NCI-H2227 (cell line): ENCODE data around the gene KDM1B.
"Not testable (repeated sequence)": the region's sequence is repeated elsewhere in the genome, so short reads cannot be mapped to it uniquely, and the experiment has no call there.

ENCODE experiments used
- DNase-seq: peaks from one replicate; lab custom pipeline; 2025; ENCODE audit not compliant: unreplicated experiment; lab: John Stamatoyannopoulos, UW

Gene KDM1B

GRCh38 chr6:18186033-18186432 is 30.8 kb downstream of the KDM1B start:
- DNase-seq: no peak

- no peak for DNase-seq
Observed at GRCh38 chr6:18186540-18187250, 31.5 kb downstream of the KDM1B start.

- DNase-seq: no peak
Observed at GRCh38 chr6:18187701-18188100, 32.5 kb downstream of the KDM1B start.

- DNase-seq: no peak
Observed at GRCh38 chr6:18189196-18189595, 34.0 kb downstream of the KDM1B start.

- DNase-seq: no peak
Observed at GRCh38 chr6:18192026-18192425, 36.8 kb downstream of the KDM1B start.

GRCh38 chr6:18203786-18204185 is 48.6 kb downstream of the KDM1B start:
- DNase-seq: no peak

- no peak for DNase-seq
Observed at GRCh38 chr6:18204691-18205090, 49.5 kb downstream of the KDM1B start.

GRCh38 chr6:18206591-18206990 is 51.4 kb downstream of the KDM1B start:
- DNase-seq: no peak

GRCh38 chr6:18207438-18207837 is 52.2 kb downstream of the KDM1B start:
- DNase-seq: no peak

- DNase-seq: no peak
Observed at GRCh38 chr6:18207949-18208348, 52.7 kb downstream of the KDM1B start.

GRCh38 chr6:18208778-18209177 is 53.6 kb downstream of the KDM1B start:
- not testable (repeated sequence) for DNase-seq

- peak; percentile 7 for DNase-seq
Observed at GRCh38 chr6:18209539-18210197, 54.4 kb downstream of the KDM1B start.

- no peak for DNase-seq
Observed at GRCh38 chr6:18210707-18211106, 55.5 kb downstream of the KDM1B start.

GRCh38 chr6:18211338-18211737 is 56.1 kb downstream of the KDM1B start:
- no peak for DNase-seq

GRCh38 chr6:18212231-18212630 is 57.0 kb downstream of the KDM1B start:
- DNase-seq: no peak

- DNase-seq: no peak
Observed at GRCh38 chr6:18213439-18213838, 58.2 kb downstream of the KDM1B start.

- DNase-seq: no peak
Observed at GRCh38 chr6:18214003-18214402, 58.8 kb downstream of the KDM1B start.

GRCh38 chr6:18215436-18215835 is 60.2 kb downstream of the KDM1B start:
- no peak for DNase-seq

GRCh38 chr6:18216411-18216810 is 61.2 kb downstream of the KDM1B start:
- no peak for DNase-seq

GRCh38 chr6:18218233-18218632 is 63.0 kb downstream of the KDM1B start:
- DNase-seq: no peak

GRCh38 chr6:18219591-18219990 is 64.4 kb downstream of the KDM1B start:
- no peak for DNase-seq

GRCh38 chr6:18221288-18221615 is 66.0 kb downstream of the KDM1B start:
- DNase-seq: no peak
